Nephron (organoid): ENCODE results near the gene FANCE.

Experiments
- H3K27ac Mint-ChIP-seq, 3 experiments: 2 replicates each; pipeline ENCODE4 v1.8.0; 2020; ENCODE audit warnings: mixed read lengths in 3 of 3, mild to moderate bottlenecking in 2 of 3, moderate library complexity in 1 of 3
- H3K27me3 Mint-ChIP-seq: 2 replicates; pipeline ENCODE4 v1.8.0; 2021; ENCODE audit warnings: low read depth, mild to moderate bottlenecking, moderate library complexity, mixed read lengths
- H3K36me3 Mint-ChIP-seq: 2 replicates; pipeline ENCODE4 v1.8.0; 2020; ENCODE audit warnings: low read depth, mixed read lengths
- H3K4me1 Mint-ChIP-seq: 2 replicates; pipeline ENCODE4 v1.8.0; 2020; ENCODE audit warnings: mixed read lengths
- H3K4me3 Mint-ChIP-seq, 3 experiments: 2 replicates each; pipeline ENCODE4 v1.8.0; 2020; ENCODE audit warnings: mild to moderate bottlenecking in 3 of 3, mixed read lengths in 3 of 3, moderate library complexity in 2 of 3
- H3K9me3 Mint-ChIP-seq: 2 replicates; pipeline ENCODE4 v1.8.0; 2020; ENCODE audit warnings: mixed read lengths
- TF ChIP-seq, protein P1 (sequence below), 3 experiments: fragments of 200-600 bp; sonication (generic); IDR thresholded peaks; one replicate each; pipeline ENCODE4 v1.5.0; 2021; ENCODE audit warnings: antibody characterized with exemption in 3 of 3; ENCODE audit not compliant: unreplicated experiment in 3 of 3

Gene FANCE

DNA sequence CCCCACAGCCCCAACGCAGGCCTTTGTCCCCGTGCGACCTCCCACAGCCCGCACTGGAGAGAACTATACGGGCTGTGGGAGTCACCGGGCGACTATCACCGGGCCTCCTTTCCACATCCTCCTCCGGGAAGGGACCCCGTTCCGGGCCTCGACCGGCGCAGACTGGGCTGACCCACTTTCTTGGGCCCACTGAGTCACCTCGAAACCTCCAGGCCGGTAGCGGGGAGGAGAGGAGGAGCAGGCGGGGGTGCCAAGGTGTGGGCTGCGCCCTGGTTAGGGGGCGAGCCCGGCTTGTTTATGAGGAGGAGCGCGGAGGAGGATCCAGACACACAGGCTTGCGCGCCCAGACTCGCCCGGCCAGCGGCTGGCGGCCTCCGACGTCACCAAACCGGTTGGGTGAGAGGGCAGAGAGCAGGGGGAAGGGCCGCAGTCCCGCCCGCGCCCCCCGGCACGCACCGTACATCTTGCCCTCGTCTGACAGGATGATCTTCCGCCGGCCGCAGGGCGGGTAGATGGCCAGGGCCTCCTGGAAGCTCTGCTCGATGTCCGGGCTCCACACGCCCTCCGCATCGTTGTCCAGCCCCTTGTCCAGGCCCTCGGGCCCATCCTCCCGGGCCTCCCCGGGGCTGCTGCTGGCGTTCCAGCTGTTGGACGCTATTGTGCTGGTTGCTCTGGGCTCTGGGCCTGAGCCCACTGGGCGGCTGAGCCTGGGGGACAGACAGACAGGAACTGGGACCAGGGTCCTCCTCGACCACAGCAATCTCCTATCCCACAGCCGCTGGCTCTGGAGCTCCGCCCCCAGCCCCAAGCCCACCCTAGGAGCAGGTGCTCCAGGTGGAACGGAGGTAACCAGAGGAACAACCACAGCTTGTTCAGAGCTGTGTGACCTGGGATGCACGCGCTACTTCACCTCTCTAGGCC, 34.1 kb downstream of the FANCE start:
- Mint-ChIP-seq H3K4me1 (peaks cover 51% of the 10 kb centered on the region), H3K4me3 (peak overlapping the region in 2 of 3 experiments; percentile 47 to 51), H3K27ac (peak overlapping the region; percentile 80 to 95 (median 93)), H3K27me3 (no peaks in the 10 kb centered on the region), H3K36me3 (peaks cover 13% of the 10 kb centered on the region), H3K9me3 (no peaks in the 10 kb centered on the region)
- TF ChIP-seq, protein P1, sequence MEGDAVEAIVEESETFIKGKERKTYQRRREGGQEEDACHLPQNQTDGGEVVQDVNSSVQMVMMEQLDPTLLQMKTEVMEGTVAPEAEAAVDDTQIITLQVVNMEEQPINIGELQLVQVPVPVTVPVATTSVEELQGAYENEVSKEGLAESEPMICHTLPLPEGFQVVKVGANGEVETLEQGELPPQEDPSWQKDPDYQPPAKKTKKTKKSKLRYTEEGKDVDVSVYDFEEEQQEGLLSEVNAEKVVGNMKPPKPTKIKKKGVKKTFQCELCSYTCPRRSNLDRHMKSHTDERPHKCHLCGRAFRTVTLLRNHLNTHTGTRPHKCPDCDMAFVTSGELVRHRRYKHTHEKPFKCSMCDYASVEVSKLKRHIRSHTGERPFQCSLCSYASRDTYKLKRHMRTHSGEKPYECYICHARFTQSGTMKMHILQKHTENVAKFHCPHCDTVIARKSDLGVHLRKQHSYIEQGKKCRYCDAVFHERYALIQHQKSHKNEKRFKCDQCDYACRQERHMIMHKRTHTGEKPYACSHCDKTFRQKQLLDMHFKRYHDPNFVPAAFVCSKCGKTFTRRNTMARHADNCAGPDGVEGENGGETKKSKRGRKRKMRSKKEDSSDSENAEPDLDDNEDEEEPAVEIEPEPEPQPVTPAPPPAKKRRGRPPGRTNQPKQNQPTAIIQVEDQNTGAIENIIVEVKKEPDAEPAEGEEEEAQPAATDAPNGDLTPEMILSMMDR (IDR thresholded peaks at IDR 0.05; ENCODE audit: unreplicated experiment in 3 of 3): no peak

DNA sequence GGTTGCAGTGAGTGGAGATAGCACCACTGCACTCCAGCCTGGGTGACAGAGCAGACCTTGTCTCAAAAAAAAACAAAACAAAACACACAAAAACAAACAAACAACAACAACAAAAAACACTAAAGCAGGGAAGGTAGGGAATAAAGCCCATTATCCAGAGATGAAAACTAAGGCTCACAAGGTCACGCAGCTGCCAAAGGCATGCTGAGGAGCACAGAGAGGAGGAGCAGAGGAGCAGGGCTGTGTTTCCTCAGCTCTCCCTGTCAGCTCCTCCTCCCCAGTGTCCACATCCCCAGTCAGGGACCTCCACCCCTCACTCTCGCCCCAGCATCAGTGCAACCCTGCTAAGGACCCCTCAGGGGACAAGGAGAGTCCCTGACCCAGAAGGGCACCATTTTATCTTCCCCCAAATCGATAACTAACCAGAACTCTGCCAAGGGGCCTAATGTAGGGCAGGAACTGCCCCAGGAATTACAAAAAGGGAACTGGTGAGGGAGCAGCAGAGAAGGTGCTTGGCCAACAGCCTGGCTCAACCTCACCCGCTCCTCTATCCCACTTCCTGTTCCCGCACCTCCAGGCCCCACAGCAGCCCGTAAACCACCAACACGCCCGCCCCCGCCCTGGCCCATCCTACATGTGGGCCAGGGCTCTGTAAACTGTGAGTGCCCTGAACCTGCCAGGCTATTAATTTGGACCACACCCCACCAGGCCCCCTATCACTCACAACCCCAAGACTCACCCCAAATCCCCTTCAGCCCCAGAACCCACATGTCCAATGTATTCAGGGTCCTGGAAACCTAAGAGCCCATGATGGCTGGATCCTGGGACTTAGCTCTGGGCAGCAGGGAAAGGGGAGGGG, 35.7 kb downstream of the FANCE start:
- H3K27ac Mint-ChIP-seq: peak overlapping the region; percentile 90 to 94 (median 93)
- peaks cover 63% of the 10 kb centered on the region for H3K4me1 Mint-ChIP-seq
- H3K27me3 Mint-ChIP-seq: no peaks in the 10 kb centered on the region
- H3K36me3 Mint-ChIP-seq: peaks cover 7% of the 10 kb centered on the region
- peak overlapping the region in 2 of 3 experiments; percentile 13 to 33 for H3K4me3 Mint-ChIP-seq
- H3K9me3 Mint-ChIP-seq: no peaks in the 10 kb centered on the region
- TF ChIP-seq, protein P1 (IDR thresholded peaks at IDR 0.05; ENCODE audit: unreplicated experiment in 3 of 3): no peak

DNA sequence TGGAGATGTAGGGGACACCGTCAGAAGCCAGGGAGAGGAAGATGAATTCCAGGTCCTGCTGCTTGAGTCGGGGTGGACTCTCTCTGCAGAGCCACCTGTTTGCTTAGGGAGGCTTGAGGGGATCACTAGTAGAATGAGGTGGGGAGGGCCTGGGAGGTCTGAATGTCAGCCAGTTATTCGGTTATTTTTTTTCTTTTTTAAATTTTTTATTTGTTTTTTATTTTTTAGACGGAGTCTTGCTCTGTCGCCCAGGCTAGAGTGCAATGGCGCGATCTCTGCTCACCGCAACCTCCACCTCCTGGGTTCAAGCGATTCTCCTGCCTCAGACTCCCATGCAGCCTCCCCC, 36.4 kb downstream of the FANCE start:
- peaks cover 63% of the 10 kb centered on the region for H3K4me1 Mint-ChIP-seq
- TF ChIP-seq, protein P1 (IDR thresholded peaks at IDR 0.05; ENCODE audit: unreplicated experiment in 3 of 3): no peak
- no peaks in the 10 kb centered on the region for H3K9me3 Mint-ChIP-seq
- peak overlapping the region in 2 of 3 experiments; percentile 13 to 33 for H3K4me3 Mint-ChIP-seq
- peaks cover under 1% of the 10 kb centered on the region for H3K36me3 Mint-ChIP-seq
- peak overlapping the region; percentile 90 to 94 (median 93) for H3K27ac Mint-ChIP-seq
- no peaks in the 10 kb centered on the region for H3K27me3 Mint-ChIP-seq

DNA sequence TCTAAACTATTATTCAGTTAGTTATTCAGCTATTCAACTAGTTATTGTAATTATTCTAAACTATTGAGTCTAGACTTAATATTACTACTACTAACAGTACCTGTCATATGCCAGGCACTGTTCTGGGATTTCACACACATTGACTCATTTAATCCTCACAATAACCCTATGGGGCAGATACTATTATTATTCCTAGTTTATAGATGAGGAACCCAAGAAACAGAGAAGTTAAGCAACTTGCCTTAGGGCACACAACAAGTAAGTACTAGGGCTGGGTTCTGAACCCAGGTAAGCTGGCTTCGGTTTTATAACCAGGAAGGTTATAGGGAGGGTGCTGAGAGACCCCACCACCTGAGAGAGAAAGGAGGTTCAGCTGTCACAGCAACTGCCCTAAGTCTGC, 36.9 kb downstream of the FANCE start:
- peak overlapping the region; percentile 70 to 94 (median 91) for H3K27ac Mint-ChIP-seq
- H3K9me3 Mint-ChIP-seq: no peaks in the 10 kb centered on the region
- H3K36me3 Mint-ChIP-seq: no peaks in the 10 kb centered on the region
- H3K27me3 Mint-ChIP-seq: no peaks in the 10 kb centered on the region
- peak overlapping the region; percentile 22 to 34 (median 28) for H3K4me3 Mint-ChIP-seq
- TF ChIP-seq, protein P1 (IDR thresholded peaks at IDR 0.05; ENCODE audit: unreplicated experiment in 3 of 3): no peak
- H3K4me1 Mint-ChIP-seq: peaks cover 63% of the 10 kb centered on the region

DNA sequence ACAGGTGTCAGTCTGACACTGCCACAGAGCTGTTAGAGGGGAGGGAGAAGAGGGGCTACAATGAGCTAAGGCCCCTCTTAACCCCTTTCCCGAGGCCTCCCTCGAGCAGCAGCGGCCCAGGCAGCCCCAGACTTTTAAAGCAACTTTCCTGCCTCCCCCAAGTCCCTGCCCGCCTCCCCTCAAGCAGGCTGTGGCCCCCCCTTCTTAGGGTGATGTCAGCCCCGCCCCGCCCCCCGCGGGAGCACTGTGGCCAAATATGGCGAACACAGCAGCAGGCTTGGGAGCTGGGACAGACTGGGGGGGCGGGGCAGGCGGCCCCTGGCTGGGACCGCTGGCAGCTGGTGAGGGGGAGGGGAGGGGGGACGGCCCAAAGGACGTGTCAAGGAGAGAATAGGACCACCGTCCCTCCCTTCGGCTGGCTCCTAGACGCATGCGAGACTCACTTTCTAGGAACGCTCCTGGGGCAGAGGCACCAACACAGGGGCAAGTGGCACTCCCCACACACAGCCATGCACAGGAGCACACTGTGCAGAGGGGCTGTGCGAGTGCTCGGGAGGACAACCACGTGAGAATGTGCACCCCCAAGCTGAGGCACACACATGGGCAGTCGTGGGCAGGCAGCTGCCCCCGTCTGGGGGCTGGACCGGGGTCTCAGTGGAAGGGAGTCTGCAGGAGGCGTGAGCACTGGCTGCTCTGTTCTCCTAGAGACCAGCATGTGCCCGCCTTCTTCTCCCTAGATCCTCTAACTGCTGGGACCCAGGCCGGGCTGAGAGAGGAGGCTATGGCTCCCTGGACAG, 38.1 kb downstream of the FANCE start:
- no peaks in the 10 kb centered on the region for H3K36me3 Mint-ChIP-seq
- peak overlapping the region; percentile 96 to 99 (median 97) for H3K27ac Mint-ChIP-seq
- TF ChIP-seq, protein P1 (IDR thresholded peaks at IDR 0.05; ENCODE audit: unreplicated experiment in 3 of 3): no peak
- peak overlapping the region; percentile 79 to 85 (median 84) for H3K4me3 Mint-ChIP-seq
- H3K4me1 Mint-ChIP-seq: peaks cover 70% of the 10 kb centered on the region
- no peaks in the 10 kb centered on the region for H3K27me3 Mint-ChIP-seq
- no peaks in the 10 kb centered on the region for H3K9me3 Mint-ChIP-seq
